ENCODE data around the gene TUSC2.

- TF ChIP-seq CTCF (conservative IDR thresholded peaks at IDR 0.05 in 1 of 2, IDR thresholded peaks at IDR 0.05 in 1 of 2; ENCODE audit: low read depth in 1 of 2, low read length in 2 of 2) (peak; percentile 54 to 64), EZH2 (IDR thresholded peaks at IDR 0.05; ENCODE audit: low read length, missing control alignments) (no peak)
Measured at GRCh38 chr3:50347187-50347813, 19.3 kb upstream of the TUSC2 start.
